SK-N-SH (cell line): ENCODE data around the gene TMA7. TPM values are rescaled to one million over a fixed set of nuclear protein-coding genes. Genes with fewer than 3 reads are reported as not detected.

Experiments used
- polyA plus RNA-seq, 3 experiments: library from polyadenylated mRNA; depleted of rRNA; stranded (reverse); fragments of >200 nt; gene quantifications; 2 replicates each; pipeline ENCODE4 v1.2.3, GENCODE V29; 2012

Gene TMA7
- polyA plus RNA-seq, 1 of the 3 experiments (the other 2 are of a cell fraction), result 438 TPM

Other genes with a start within 250 kb of the TMA7 start
- not detected in 2 replicates for gene CAMP, start 216.8 kb upstream of the TMA7 start, polyA plus RNA-seq (2012; rRNA removed)
- gene ZNF589, start 199.2 kb upstream of the TMA7 start, polyA plus RNA-seq (2012; rRNA removed), result 4.4 and 8.0 TPM in 2 replicates
- gene NME6, start 138.9 kb upstream of the TMA7 start, polyA plus RNA-seq (2012; rRNA removed), result 16.4 and 21.1 TPM in 2 replicates
- not detected in 2 replicates for gene SPINK8, start 106.6 kb upstream of the TMA7 start, polyA plus RNA-seq (2012; rRNA removed)
- gene FBXW12, start 68.0 kb upstream of the TMA7 start, polyA plus RNA-seq (2012; rRNA removed), result 0.07 TPM in 1 of 2 replicates, not detected in the other
- 38.0 and 39.8 TPM in 2 replicates for gene PLXNB1, start 10.2 kb upstream of the TMA7 start, polyA plus RNA-seq (2012; rRNA removed)
- 24.2 and 29.6 TPM in 2 replicates for gene CCDC51, start 138 bp upstream of the TMA7 start, polyA plus RNA-seq (2012; rRNA removed)
- 5.6 and 6.5 TPM in 2 replicates for gene ATRIP, start 6.5 kb downstream of the TMA7 start, polyA plus RNA-seq (2012; rRNA removed)
- 141 and 194 TPM in 2 replicates for gene SHISA5, start 63.9 kb downstream of the TMA7 start, polyA plus RNA-seq (2012; rRNA removed)
- gene PFKFB4, start 116.5 kb downstream of the TMA7 start, polyA plus RNA-seq (2012; rRNA removed), result 5.7 and 6.7 TPM in 2 replicates
- gene UCN2, start 123.5 kb downstream of the TMA7 start, polyA plus RNA-seq (2012; rRNA removed), result 0.50 and 0.69 TPM in 2 replicates
- gene COL7A1, start 155.1 kb downstream of the TMA7 start, polyA plus RNA-seq (2012; rRNA removed), result 7.1 and 10.8 TPM in 2 replicates
- gene UQCRC1, start 169.4 kb downstream of the TMA7 start, polyA plus RNA-seq (2012; rRNA removed), result 284 and 317 TPM in 2 replicates
- gene TMEM89, start 181.5 kb downstream of the TMA7 start, polyA plus RNA-seq (2012; rRNA removed), result not detected in 2 replicates
- gene SLC26A6, start 195.2 kb downstream of the TMA7 start, polyA plus RNA-seq (2012; rRNA removed), result 31.9 and 39.6 TPM in 2 replicates
- 10.0 and 11.7 TPM in 2 replicates for gene CELSR3, start 222.6 kb downstream of the TMA7 start, polyA plus RNA-seq (2012; rRNA removed)
- 20.4 and 24.9 TPM in 2 replicates for gene NCKIPSD, start 245.7 kb downstream of the TMA7 start, polyA plus RNA-seq (2012; rRNA removed)